ENCODE data around the gene BOK. TPM values are rescaled to one million over a fixed set of nuclear protein-coding genes. Genes with fewer than 3 reads are reported as not detected.

BOK gene
- polyA plus RNA-seq, 1 donor from 2014 or later: 2.3 TPM

- H3K27ac ChIP-seq (ENCODE audit: low read length): no peak overlapping the region
- peaks cover 1% of the 10 kb centered on the region for H3K9me3 ChIP-seq (ENCODE audit: low read length)
- H3K4me3 ChIP-seq (ENCODE audit: low read length): no peak overlapping the region
- H3K9me2 ChIP-seq (ENCODE audit: insufficient read depth, low read length): no peaks in the 10 kb centered on the region
- no peak overlapping the region for H3K4me2 ChIP-seq (ENCODE audit: low read length)
- H2AFZ ChIP-seq (ENCODE audit: low read depth, low read length): no peak overlapping the region
- no peaks in the 10 kb centered on the region for H3K27me3 ChIP-seq (ENCODE audit: insufficient read depth, low read depth, low read length)
- no peaks in the 10 kb centered on the region for H4K20me1 ChIP-seq (ENCODE audit: insufficient read depth)
- no peak overlapping the region for H3K9ac ChIP-seq (ENCODE audit: low read length)
- no peak for TF ChIP-seq TAF1 (IDR thresholded peaks at IDR 0.05; ENCODE audit: low read depth)
- TF ChIP-seq RAD21 (conservative IDR thresholded peaks at IDR 0.05): no peak
- no peak for TF ChIP-seq EP300 (conservative IDR thresholded peaks at IDR 0.05; ENCODE audit: poor library complexity, severe bottlenecking)
- TF ChIP-seq REST (IDR thresholded peaks at IDR 0.05; ENCODE audit: borderline replicate concordance): no peak
- no peak for TF ChIP-seq SMC3 (conservative IDR thresholded peaks at IDR 0.05; ENCODE audit: poor library complexity)
- TF ChIP-seq EZH2 (IDR thresholded peaks at IDR 0.05; ENCODE audit: borderline replicate concordance, insufficient read depth, low read length, poor library complexity, severe bottlenecking): no peak
- no peak for TF ChIP-seq MXI1 (conservative IDR thresholded peaks at IDR 0.05; ENCODE audit: poor library complexity, severe bottlenecking)
- H3F3A ChIP-seq (ENCODE audit: insufficient read depth, low read length, poor library complexity, severe bottlenecking): no peaks in the 10 kb centered on the region
- H3K36me3 ChIP-seq (ENCODE audit: insufficient read depth, low read length): no peaks in the 10 kb centered on the region
- H3K79me2 ChIP-seq (replicated peaks; ENCODE audit: insufficient read depth, low read length): no peaks in the 10 kb centered on the region
Measured at GRCh38 chr2:241592126-241592845, 33.7 kb downstream of the BOK start.

- H3K4me3 ChIP-seq (ENCODE audit: low read length): no peak overlapping the region
- no peaks in the 10 kb centered on the region for H3K9me2 ChIP-seq (ENCODE audit: insufficient read depth, low read length)
- H3K79me2 ChIP-seq (replicated peaks; ENCODE audit: insufficient read depth, low read length): no peaks in the 10 kb centered on the region
- no peak overlapping the region for H3K4me2 ChIP-seq (ENCODE audit: low read length)
- no peaks in the 10 kb centered on the region for H3F3A ChIP-seq (ENCODE audit: insufficient read depth, low read length, poor library complexity, severe bottlenecking)
- TF ChIP-seq POLR2AphosphoS5 (IDR thresholded peaks at IDR 0.05): no peak
- no peak for TF ChIP-seq TAF1 (IDR thresholded peaks at IDR 0.05; ENCODE audit: low read depth)
- no peak for TF ChIP-seq MXI1 (conservative IDR thresholded peaks at IDR 0.05; ENCODE audit: poor library complexity, severe bottlenecking)
- no peak for TF ChIP-seq SMC3 (conservative IDR thresholded peaks at IDR 0.05; ENCODE audit: poor library complexity)
- TF ChIP-seq REST (IDR thresholded peaks at IDR 0.05; ENCODE audit: borderline replicate concordance): no peak
- no peak for TF ChIP-seq RAD21 (conservative IDR thresholded peaks at IDR 0.05)
- no peak for TF ChIP-seq EZH2 (IDR thresholded peaks at IDR 0.05; ENCODE audit: borderline replicate concordance, insufficient read depth, low read length, poor library complexity, severe bottlenecking)
- TF ChIP-seq CTCF (IDR thresholded peaks at IDR 0.05; ENCODE audit: poor library complexity, severe bottlenecking): no peak
- no peak overlapping the region for H3K9ac ChIP-seq (ENCODE audit: low read length)
- no peaks in the 10 kb centered on the region for H3K36me3 ChIP-seq (ENCODE audit: insufficient read depth, low read length)
- H3K27me3 ChIP-seq (ENCODE audit: insufficient read depth, low read depth, low read length): no peaks in the 10 kb centered on the region
- H2AFZ ChIP-seq (ENCODE audit: low read depth, low read length): no peak overlapping the region
- no peaks in the 10 kb centered on the region for H3K9me3 ChIP-seq (ENCODE audit: low read length)
- no peak overlapping the region for H3K27ac ChIP-seq (ENCODE audit: low read length)
- H4K20me1 ChIP-seq (ENCODE audit: insufficient read depth): no peaks in the 10 kb centered on the region
Measured at GRCh38 chr2:241593271-241593670, 34.7 kb downstream of the BOK start.

All from neural cell (in vitro differentiated cells).